ENCODE measurements around the gene GRID2.

Gene GRID2

GRCh38 chr4:93814141-93814540 lies 1510.4 kb downstream of the GRID2 start:
- DNase-seq (ENCODE audit: low read depth) = no peak

DNA sequence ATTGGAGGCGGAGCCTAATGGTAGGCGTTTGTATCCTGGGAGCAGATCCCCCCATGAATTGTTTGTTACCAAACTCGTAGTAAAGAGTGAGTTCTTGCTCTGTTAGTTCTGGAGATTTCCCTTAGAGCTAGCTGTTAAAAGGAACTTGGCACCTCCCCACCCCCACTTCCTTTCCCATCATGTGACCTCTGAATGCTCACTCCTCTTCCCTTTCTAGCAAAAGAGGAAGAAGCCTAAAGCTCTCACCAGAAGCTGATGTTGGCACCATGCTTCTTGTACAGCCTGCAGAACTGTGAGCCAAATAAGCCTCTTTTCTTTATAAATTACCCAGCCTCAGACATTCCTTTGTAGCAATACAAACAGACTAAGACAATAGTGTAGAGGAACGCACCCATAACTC lies 1511.0 kb downstream of the GRID2 start:
- DNase-seq (ENCODE audit: low read depth) = no peak

Data from activated T-helper 1 cell treated with Interleukin-2 at 50 U/mL for 16 hours (primary cell).